ENCODE data around the gene PEMT.
"Not testable (repeated sequence)": the region's sequence is repeated elsewhere in the genome, so short reads cannot be mapped to it uniquely, and the experiment has no call there.

Gene PEMT

GRCh38 chr17:17491031-17491471 is 100.5 kb downstream of the PEMT start:
- Histone ChIP-seq H3K79me2 (ENCODE audit: low read length) (no peaks in the 10 kb centered on the region), H3F3A (ENCODE audit: insufficient read depth, low read length) (peaks cover 14% of the 10 kb centered on the region; the same call in 1 of the 2 replicates), H3K9me2 (replicated peaks; ENCODE audit: insufficient read depth, low read length) (no peaks in the 10 kb centered on the region), H3K4me2 (ENCODE audit: low read depth, low read length) (no peak overlapping the region), H3K4me3 (ENCODE audit: low read length) (no peak overlapping the region), H3K27ac (ENCODE audit: low read length) (no peak overlapping the region), H3K9ac (ENCODE audit: low read length) (no peak overlapping the region), H2AFZ (ENCODE audit: low read length) (no peak overlapping the region), H4K20me1 (ENCODE audit: insufficient read depth, low read length) (no peaks in the 10 kb centered on the region), H3K9me3 (replicated peaks; ENCODE audit: insufficient read depth, low read length) (no peaks in the 10 kb centered on the region), H3K27me3 (replicated peaks; ENCODE audit: insufficient read depth, low read length) (no peaks in the 10 kb centered on the region; the same call in 1 of the 2 replicates), H3K4me1 (ENCODE audit: low read length) (peaks cover 12% of the 10 kb centered on the region; the same call in 1 of the 2 replicates), H3K36me3 (replicated peaks; ENCODE audit: insufficient read depth, low read length) (0 out of 2 replicates have a peak, but pooled peaks cover 3% of the 10 kb centered on the region)
- TF ChIP-seq EZH2 (optimal IDR thresholded peaks at IDR 0.05; ENCODE audit: low read depth, low read length) (no peak), EZH2phosphoT487 (IDR thresholded peaks at IDR 0.05; ENCODE audit: low read length) (no peak), CTCF (IDR thresholded peaks at IDR 0.05; ENCODE audit: low read length) (no peak)
- no peak for DNase-seq

GRCh38 chr17:17487998-17488397 is 103.5 kb downstream of the PEMT start:
- Histone ChIP-seq H3K9ac (ENCODE audit: low read length) (no peak overlapping the region), H3K9me3 (replicated peaks; ENCODE audit: insufficient read depth, low read length) (no peaks in the 10 kb centered on the region), H2AFZ (ENCODE audit: low read length) (no peak overlapping the region), H3K36me3 (replicated peaks; ENCODE audit: insufficient read depth, low read length) (0 out of 2 replicates have a peak, but pooled peaks cover 3% of the 10 kb centered on the region), H4K20me1 (ENCODE audit: insufficient read depth, low read length) (no peaks in the 10 kb centered on the region; the same call in 1 of the 2 replicates), H3K27ac (ENCODE audit: low read length) (no peak overlapping the region), H3K4me1 (ENCODE audit: low read length) (no peaks in the 10 kb centered on the region), H3K9me2 (replicated peaks; ENCODE audit: insufficient read depth, low read length) (no peaks in the 10 kb centered on the region), H3K4me2 (ENCODE audit: low read depth, low read length) (no peak overlapping the region), H3K4me3 (ENCODE audit: low read length) (no peak overlapping the region), H3K27me3 (replicated peaks; ENCODE audit: insufficient read depth, low read length) (no peaks in the 10 kb centered on the region), H3K79me2 (ENCODE audit: low read length) (peaks cover 28% of the 10 kb centered on the region), H3F3A (ENCODE audit: insufficient read depth, low read length) (no peaks in the 10 kb centered on the region)
- no peak for DNase-seq
- no peak for TF ChIP-seq CTCF (IDR thresholded peaks at IDR 0.05; ENCODE audit: low read length)
- no peak for TF ChIP-seq EZH2 (optimal IDR thresholded peaks at IDR 0.05; ENCODE audit: low read depth, low read length)
- no peak for TF ChIP-seq EZH2phosphoT487 (IDR thresholded peaks at IDR 0.05; ENCODE audit: low read length)

GRCh38 chr17:17486416-17486815 is 105.1 kb downstream of the PEMT start:
- H3K27ac ChIP-seq (ENCODE audit: low read length); H3K9me2 ChIP-seq (replicated peaks; ENCODE audit: insufficient read depth, low read length); H3K4me1 ChIP-seq (ENCODE audit: low read length); DNase-seq; H3K4me3 ChIP-seq (ENCODE audit: low read length); H4K20me1 ChIP-seq (ENCODE audit: insufficient read depth, low read length); H3F3A ChIP-seq (ENCODE audit: insufficient read depth, low read length); H3K4me2 ChIP-seq (ENCODE audit: low read depth, low read length); H3K9me3 ChIP-seq (replicated peaks; ENCODE audit: insufficient read depth, low read length); H3K36me3 ChIP-seq (replicated peaks; ENCODE audit: insufficient read depth, low read length); H3K27me3 ChIP-seq (replicated peaks; ENCODE audit: insufficient read depth, low read length); H2AFZ ChIP-seq (ENCODE audit: low read length); H3K9ac ChIP-seq (ENCODE audit: low read length): not testable (repeated sequence)
- peaks cover 44% of the 10 kb centered on the region for H3K79me2 ChIP-seq (ENCODE audit: low read length)

GRCh38 chr17:17485420-17485819 is 106.1 kb downstream of the PEMT start:
- Histone ChIP-seq H3K27me3 (replicated peaks; ENCODE audit: insufficient read depth, low read length) (no peaks in the 10 kb centered on the region), H2AFZ (ENCODE audit: low read length) (no peak overlapping the region), H3K4me3 (ENCODE audit: low read length) (no peak overlapping the region), H3K4me2 (ENCODE audit: low read depth, low read length) (no peak overlapping the region), H3K79me2 (ENCODE audit: low read length) (peaks cover 54% of the 10 kb centered on the region), H3K9me3 (replicated peaks; ENCODE audit: insufficient read depth, low read length) (no peaks in the 10 kb centered on the region), H3K4me1 (ENCODE audit: low read length) (no peaks in the 10 kb centered on the region), H3K36me3 (replicated peaks; ENCODE audit: insufficient read depth, low read length) (0 out of 2 replicates have a peak, but pooled peaks cover 3% of the 10 kb centered on the region), H3K9me2 (replicated peaks; ENCODE audit: insufficient read depth, low read length) (no peaks in the 10 kb centered on the region), H3K27ac (ENCODE audit: low read length) (no peak overlapping the region), H3F3A (ENCODE audit: insufficient read depth, low read length) (no peaks in the 10 kb centered on the region), H4K20me1 (ENCODE audit: insufficient read depth, low read length) (no peaks in the 10 kb centered on the region; the same call in 1 of the 2 replicates), H3K9ac (ENCODE audit: low read length) (no peak overlapping the region)
- no peak for TF ChIP-seq EZH2phosphoT487 (IDR thresholded peaks at IDR 0.05; ENCODE audit: low read length)
- TF ChIP-seq EZH2 (optimal IDR thresholded peaks at IDR 0.05; ENCODE audit: low read depth, low read length) = no peak
- TF ChIP-seq CTCF (IDR thresholded peaks at IDR 0.05; ENCODE audit: low read length) = no peak
- DNase-seq = no peak

All from MM.1S (cell line).